Colonic mucosa (tissue), 4 donors: Measurements from ENCODE around the gene EGLN3. TPM values are rescaled to one million over a fixed set of nuclear protein-coding genes. Genes with fewer than 3 reads are reported as not detected.

Experiments used
- DNase-seq: peaks from one replicate; pipeline ENCODE4 v3.0.0-alpha.2; 2020
- H3K27ac ChIP-seq: fragments of 200-600 bp; one replicate; pipeline ENCODE4 v1.8.0; 2021
- H3K27me3 ChIP-seq: fragments of 200-600 bp; one replicate; pipeline ENCODE4 v1.8.0; 2021
- H3K36me3 ChIP-seq: fragments of 200-600 bp; one replicate; pipeline ENCODE4 v1.8.0; 2021
- H3K4me1 ChIP-seq: fragments of 200-600 bp; one replicate; pipeline ENCODE4 v1.8.0; 2021; ENCODE audit warnings: mild to moderate bottlenecking
- H3K4me3 ChIP-seq: fragments of 200-600 bp; one replicate; pipeline ENCODE4 v1.8.0; 2021
- H3K9ac ChIP-seq, 2 donors: one replicate each; pipeline ENCODE4 v1.7.0; 2013; ENCODE audit warnings: control low read depth in 2 of 2, low read depth in 2 of 2, low read length in 2 of 2
- H3K9me3 ChIP-seq: fragments of 200-600 bp; one replicate; pipeline ENCODE4 v1.8.0; 2021
- CTCF ChIP-seq: fragments of 200-600 bp; IDR thresholded peaks from one replicate; pipeline ENCODE4 v1.8.0; 2022; ENCODE audit warnings: antibody characterized with exemption, mild to moderate bottlenecking
- intact Hi-C: fragments of 100-400 bp; cut with DNase I; formaldehyde crosslinking; loops from one replicate; pipeline ENCODE4 v1.14.1; 2022
- total RNA-seq, 2 donors: library from RNA; stranded (reverse); fragmentation: NEBNext Ultra II Directional in 1 of 2; extraction: Animal tissue kit (Norgen Biotek cat#: 25700) in 1 of 2; gene quantifications; one replicate each; pipeline ENCODE4 v1.2.1, GENCODE V29; 2021
- donor health status: healthy.
- donor health status: DM: no; HTN: no; CAD: no.
- donor health status: DM: no; HTN: no; CAD: no.

Gene EGLN3
- total RNA-seq, 2 donors from 2014 or later = 86.3 to 292 TPM

GRCh38 chr14:33925235-33925634, 25.6 kb downstream of the EGLN3 start:
- Histone ChIP-seq H3K4me3 (no peak overlapping the region), H3K27me3 (no peaks in the 10 kb centered on the region), H3K9me3 (no peaks in the 10 kb centered on the region), H3K9ac (no peak overlapping the region), H3K27ac (no peak overlapping the region), H3K4me1 (no peaks in the 10 kb centered on the region), H3K36me3 (peaks cover 4% of the 10 kb centered on the region)
- DNase-seq = no peak
- intact Hi-C loops = no loop called here
- TF ChIP-seq CTCF = no peak

GRCh38 chr14:33924566-33925100, 26.2 kb downstream of the EGLN3 start:
- Histone ChIP-seq H3K9ac (no peak overlapping the region), H3K27ac (no peak overlapping the region), H3K36me3 (peaks cover 4% of the 10 kb centered on the region), H3K4me3 (no peak overlapping the region), H3K9me3 (no peaks in the 10 kb centered on the region), H3K27me3 (no peaks in the 10 kb centered on the region), H3K4me1 (no peaks in the 10 kb centered on the region)
- intact Hi-C loops = no loop called here
- TF ChIP-seq CTCF = no peak
- DNase-seq = no peak

- TF ChIP-seq CTCF = no peak
- Histone ChIP-seq H3K27ac (no peak overlapping the region), H3K4me1 (no peaks in the 10 kb centered on the region), H3K36me3 (peaks cover 4% of the 10 kb centered on the region), H3K27me3 (no peaks in the 10 kb centered on the region), H3K4me3 (no peak overlapping the region), H3K9me3 (no peaks in the 10 kb centered on the region), H3K9ac (no peak overlapping the region)
- intact Hi-C loops = no loop called here
- no peak for DNase-seq
These were observed 28.7 kb downstream of the EGLN3 start for GRCh38 chr14:33922125-33922524.

- H3K9ac ChIP-seq = no peak overlapping the region
- no peak for TF ChIP-seq CTCF
- H3K36me3 ChIP-seq = no peaks in the 10 kb centered on the region
- H3K4me1 ChIP-seq = no peaks in the 10 kb centered on the region
- intact Hi-C loops = no loop called here
- DNase-seq = no peak
- H3K27ac ChIP-seq = no peak overlapping the region
- no peaks in the 10 kb centered on the region for H3K9me3 ChIP-seq
- H3K4me3 ChIP-seq = no peak overlapping the region
- no peaks in the 10 kb centered on the region for H3K27me3 ChIP-seq
These were observed 32.6 kb downstream of the EGLN3 start for GRCh38 chr14:33918256-33918655.

GRCh38 chr14:33917661-33918060, 33.2 kb downstream of the EGLN3 start:
- intact Hi-C loops = no loop called here
- no peak overlapping the region for H3K9ac ChIP-seq
- no peak for TF ChIP-seq CTCF
- H3K27me3 ChIP-seq = no peaks in the 10 kb centered on the region
- peak overlapping the region; percentile 34 for H3K27ac ChIP-seq
- no peaks in the 10 kb centered on the region for H3K36me3 ChIP-seq
- H3K9me3 ChIP-seq = no peaks in the 10 kb centered on the region
- no peak for DNase-seq
- H3K4me1 ChIP-seq = no peaks in the 10 kb centered on the region
- H3K4me3 ChIP-seq = no peak overlapping the region
